Liver (tissue), 3 donors: ENCODE data around the gene DGCR8.

Experiments used
- CTCF ChIP-seq: fragments of 150-350 bp; IDR thresholded peaks from 2 replicates; pipeline ENCODE4 v1.5.1; 2017; ENCODE audit warnings: improper control_type of control experiment, low read depth, low read length; ENCODE audit not compliant: missing input control
- JUND ChIP-seq, 2 donors: IDR thresholded peaks; 2 replicates each; pipeline ENCODE4 v1.6.1; 2016; ENCODE audit warnings: antibody characterized with exemption in 2 of 2
- RAD21 ChIP-seq, 2 donors: IDR thresholded peaks; 2 replicates each; pipeline ENCODE4 v1.6.1; 2016; ENCODE audit warnings: antibody characterized with exemption in 2 of 2, mild to moderate bottlenecking in 2 of 2
- SP1 ChIP-seq: IDR thresholded peaks from 2 replicates; pipeline ENCODE4 v1.6.1; 2018; ENCODE audit warnings: antibody characterized with exemption, mild to moderate bottlenecking
- TAF1 ChIP-seq: conservative IDR thresholded peaks from 2 replicates; pipeline ENCODE4 v1.6.1; 2016; ENCODE audit warnings: antibody characterized with exemption, mild to moderate bottlenecking
- YY1 ChIP-seq: IDR thresholded peaks from 2 replicates; pipeline ENCODE4 v1.6.1; 2016; ENCODE audit warnings: antibody characterized with exemption, mild to moderate bottlenecking
- TF ChIP-seq, protein P1 (sequence below): IDR thresholded peaks from 2 replicates; pipeline ENCODE4 v1.6.1; 2016; ENCODE audit warnings: antibody characterized with exemption, mild to moderate bottlenecking
- TF ChIP-seq, protein P2 (sequence below): IDR thresholded peaks from 2 replicates; pipeline ENCODE4 v1.6.1; 2016; ENCODE audit warnings: antibody characterized with exemption
- TF ChIP-seq, protein P3 (sequence below): IDR thresholded peaks from 2 replicates; pipeline ENCODE4 v1.6.1; 2016; ENCODE audit warnings: antibody characterized with exemption
- TF ChIP-seq, protein P4 (sequence below): IDR thresholded peaks from 2 replicates; pipeline ENCODE4 v1.6.1; 2016; ENCODE audit warnings: antibody characterized with exemption
- donor health status: healthy.
- donor health status: healthy.

GRCh38 chr22:20116376-20116950 is 36.4 kb downstream of the DGCR8 start:
- TF ChIP-seq, protein P1, sequence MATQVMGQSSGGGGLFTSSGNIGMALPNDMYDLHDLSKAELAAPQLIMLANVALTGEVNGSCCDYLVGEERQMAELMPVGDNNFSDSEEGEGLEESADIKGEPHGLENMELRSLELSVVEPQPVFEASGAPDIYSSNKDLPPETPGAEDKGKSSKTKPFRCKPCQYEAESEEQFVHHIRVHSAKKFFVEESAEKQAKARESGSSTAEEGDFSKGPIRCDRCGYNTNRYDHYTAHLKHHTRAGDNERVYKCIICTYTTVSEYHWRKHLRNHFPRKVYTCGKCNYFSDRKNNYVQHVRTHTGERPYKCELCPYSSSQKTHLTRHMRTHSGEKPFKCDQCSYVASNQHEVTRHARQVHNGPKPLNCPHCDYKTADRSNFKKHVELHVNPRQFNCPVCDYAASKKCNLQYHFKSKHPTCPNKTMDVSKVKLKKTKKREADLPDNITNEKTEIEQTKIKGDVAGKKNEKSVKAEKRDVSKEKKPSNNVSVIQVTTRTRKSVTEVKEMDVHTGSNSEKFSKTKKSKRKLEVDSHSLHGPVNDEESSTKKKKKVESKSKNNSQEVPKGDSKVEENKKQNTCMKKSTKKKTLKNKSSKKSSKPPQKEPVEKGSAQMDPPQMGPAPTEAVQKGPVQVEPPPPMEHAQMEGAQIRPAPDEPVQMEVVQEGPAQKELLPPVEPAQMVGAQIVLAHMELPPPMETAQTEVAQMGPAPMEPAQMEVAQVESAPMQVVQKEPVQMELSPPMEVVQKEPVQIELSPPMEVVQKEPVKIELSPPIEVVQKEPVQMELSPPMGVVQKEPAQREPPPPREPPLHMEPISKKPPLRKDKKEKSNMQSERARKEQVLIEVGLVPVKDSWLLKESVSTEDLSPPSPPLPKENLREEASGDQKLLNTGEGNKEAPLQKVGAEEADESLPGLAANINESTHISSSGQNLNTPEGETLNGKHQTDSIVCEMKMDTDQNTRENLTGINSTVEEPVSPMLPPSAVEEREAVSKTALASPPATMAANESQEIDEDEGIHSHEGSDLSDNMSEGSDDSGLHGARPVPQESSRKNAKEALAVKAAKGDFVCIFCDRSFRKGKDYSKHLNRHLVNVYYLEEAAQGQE: no peak
- TF ChIP-seq CTCF (no peak), JUND (IDR thresholded peaks at IDR 0.05) (no peak), RAD21 (IDR thresholded peaks at IDR 0.05) (no peak), TAF1 (no peak), YY1 (no peak), SP1 (no peak)
- TF ChIP-seq, protein P2, sequence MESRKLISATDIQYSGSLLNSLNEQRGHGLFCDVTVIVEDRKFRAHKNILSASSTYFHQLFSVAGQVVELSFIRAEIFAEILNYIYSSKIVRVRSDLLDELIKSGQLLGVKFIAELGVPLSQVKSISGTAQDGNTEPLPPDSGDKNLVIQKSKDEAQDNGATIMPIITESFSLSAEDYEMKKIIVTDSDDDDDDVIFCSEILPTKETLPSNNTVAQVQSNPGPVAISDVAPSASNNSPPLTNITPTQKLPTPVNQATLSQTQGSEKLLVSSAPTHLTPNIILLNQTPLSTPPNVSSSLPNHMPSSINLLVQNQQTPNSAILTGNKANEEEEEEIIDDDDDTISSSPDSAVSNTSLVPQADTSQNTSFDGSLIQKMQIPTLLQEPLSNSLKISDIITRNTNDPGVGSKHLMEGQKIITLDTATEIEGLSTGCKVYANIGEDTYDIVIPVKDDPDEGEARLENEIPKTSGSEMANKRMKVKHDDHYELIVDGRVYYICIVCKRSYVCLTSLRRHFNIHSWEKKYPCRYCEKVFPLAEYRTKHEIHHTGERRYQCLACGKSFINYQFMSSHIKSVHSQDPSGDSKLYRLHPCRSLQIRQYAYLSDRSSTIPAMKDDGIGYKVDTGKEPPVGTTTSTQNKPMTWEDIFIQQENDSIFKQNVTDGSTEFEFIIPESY: no peak
- TF ChIP-seq, protein P3, sequence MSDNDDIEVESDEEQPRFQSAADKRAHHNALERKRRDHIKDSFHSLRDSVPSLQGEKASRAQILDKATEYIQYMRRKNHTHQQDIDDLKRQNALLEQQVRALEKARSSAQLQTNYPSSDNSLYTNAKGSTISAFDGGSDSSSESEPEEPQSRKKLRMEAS: no peak
- TF ChIP-seq, protein P4, sequence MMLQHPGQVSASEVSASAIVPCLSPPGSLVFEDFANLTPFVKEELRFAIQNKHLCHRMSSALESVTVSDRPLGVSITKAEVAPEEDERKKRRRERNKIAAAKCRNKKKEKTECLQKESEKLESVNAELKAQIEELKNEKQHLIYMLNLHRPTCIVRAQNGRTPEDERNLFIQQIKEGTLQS: no peak
